ENCODE results near the gene IL3.

Gene IL3

GRCh38 chr5:132086277-132086794 lies 25.9 kb downstream of the IL3 start:
- DNase-seq (ENCODE audit: low read depth): peak; percentile 81
- H3K4me3 ChIP-seq (ENCODE audit: low read depth, low read length): no peak overlapping the region

- DNase-seq (ENCODE audit: low read depth): no peak
- H3K4me3 ChIP-seq (ENCODE audit: low read depth, low read length): no peak overlapping the region
Measured at GRCh38 chr5:132087176-132087575, 26.7 kb downstream of the IL3 start.

GRCh38 chr5:132087661-132088060 lies 27.2 kb downstream of the IL3 start:
- DNase-seq (ENCODE audit: low read depth): no peak
- no peak overlapping the region for H3K4me3 ChIP-seq (ENCODE audit: low read depth, low read length)

- DNase-seq (ENCODE audit: low read depth): no peak
- H3K4me3 ChIP-seq (ENCODE audit: low read depth, low read length): no peak overlapping the region
Measured at GRCh38 chr5:132089363-132089762, 28.9 kb downstream of the IL3 start.

GRCh38 chr5:132090107-132090506 lies 29.7 kb downstream of the IL3 start:
- DNase-seq (ENCODE audit: low read depth): peak; percentile 77
- H3K4me3 ChIP-seq (ENCODE audit: low read depth, low read length): no peak overlapping the region

GRCh38 chr5:132093271-132093670 lies 32.8 kb downstream of the IL3 start:
- no peak for DNase-seq (ENCODE audit: low read depth)
- no peak overlapping the region for H3K4me3 ChIP-seq (ENCODE audit: low read depth, low read length)

- H3K4me3 ChIP-seq (ENCODE audit: low read depth, low read length): no peak overlapping the region
- DNase-seq (ENCODE audit: low read depth): peak; percentile 82
Measured at GRCh38 chr5:132094393-132095076, 34.1 kb downstream of the IL3 start.

GRCh38 chr5:132095077-132095410 lies 34.6 kb downstream of the IL3 start:
- no peak overlapping the region for H3K4me3 ChIP-seq (ENCODE audit: low read depth, low read length)
- no peak for DNase-seq (ENCODE audit: low read depth)

- H3K4me3 ChIP-seq (ENCODE audit: low read depth, low read length): no peak overlapping the region
- DNase-seq (ENCODE audit: low read depth): no peak
Measured at GRCh38 chr5:132095424-132095972, 35.0 kb downstream of the IL3 start.

GRCh38 chr5:132096904-132097303 lies 36.4 kb downstream of the IL3 start:
- H3K4me3 ChIP-seq (ENCODE audit: low read depth, low read length): no peak overlapping the region
- no peak for DNase-seq (ENCODE audit: low read depth)

GRCh38 chr5:132098151-132098594 lies 37.7 kb downstream of the IL3 start:
- H3K4me3 ChIP-seq (ENCODE audit: low read depth, low read length): no peak overlapping the region
- DNase-seq (ENCODE audit: low read depth): no peak

GRCh38 chr5:132098621-132099020 lies 38.2 kb downstream of the IL3 start:
- DNase-seq (ENCODE audit: low read depth): no peak
- no peak overlapping the region for H3K4me3 ChIP-seq (ENCODE audit: low read depth, low read length)

GRCh38 chr5:132099076-132099748 lies 38.8 kb downstream of the IL3 start:
- H3K4me3 ChIP-seq (ENCODE audit: low read depth, low read length): no peak overlapping the region
- no peak for DNase-seq (ENCODE audit: low read depth)

GRCh38 chr5:132099905-132100304 lies 39.5 kb downstream of the IL3 start:
- H3K4me3 ChIP-seq (ENCODE audit: low read depth, low read length): no peak overlapping the region
- DNase-seq (ENCODE audit: low read depth): no peak

- DNase-seq (ENCODE audit: low read depth): no peak
- no peak overlapping the region for H3K4me3 ChIP-seq (ENCODE audit: low read depth, low read length)
Measured at GRCh38 chr5:132100672-132101261, 40.3 kb downstream of the IL3 start.

GRCh38 chr5:132101385-132101880 lies 41.0 kb downstream of the IL3 start:
- no peak for DNase-seq (ENCODE audit: low read depth)
- no peak overlapping the region for H3K4me3 ChIP-seq (ENCODE audit: low read depth, low read length)

GRCh38 chr5:132102101-132102701 lies 41.7 kb downstream of the IL3 start:
- DNase-seq (ENCODE audit: low read depth): no peak
- H3K4me3 ChIP-seq (ENCODE audit: low read depth, low read length): no peak overlapping the region

GRCh38 chr5:132102944-132103331 lies 42.5 kb downstream of the IL3 start:
- H3K4me3 ChIP-seq (ENCODE audit: low read depth, low read length): no peak overlapping the region
- no peak for DNase-seq (ENCODE audit: low read depth)

GRCh38 chr5:132103332-132103951 lies 43.0 kb downstream of the IL3 start:
- no peak overlapping the region for H3K4me3 ChIP-seq (ENCODE audit: low read depth, low read length)
- peak; percentile 73 for DNase-seq (ENCODE audit: low read depth)

Measured in skeletal muscle cell (primary cell).